Sigmoid colon (tissue), 3 donors: ENCODE measurements around the gene NEURL1.

Source experiments
- CTCF ChIP-seq, 4 experiments: fragments of 450-650 bp in 3 of 4; fragments of 200-600 bp in 1 of 4; IDR thresholded peaks; one replicate each; pipeline ENCODE4 v1.5.1; 2016 to 2019; ENCODE audit warnings: antibody characterized with exemption in 4 of 4, mild to moderate bottlenecking in 3 of 4, moderate library complexity in 2 of 4
- POLR2A ChIP-seq, 2 donors: fragments of 450-650 bp; IDR thresholded peaks; one replicate each; pipeline ENCODE4 v1.6.1; 2016; ENCODE audit warnings: antibody characterized with exemption in 2 of 2, mild to moderate bottlenecking in 2 of 2, moderate library complexity in 2 of 2

DNA sequence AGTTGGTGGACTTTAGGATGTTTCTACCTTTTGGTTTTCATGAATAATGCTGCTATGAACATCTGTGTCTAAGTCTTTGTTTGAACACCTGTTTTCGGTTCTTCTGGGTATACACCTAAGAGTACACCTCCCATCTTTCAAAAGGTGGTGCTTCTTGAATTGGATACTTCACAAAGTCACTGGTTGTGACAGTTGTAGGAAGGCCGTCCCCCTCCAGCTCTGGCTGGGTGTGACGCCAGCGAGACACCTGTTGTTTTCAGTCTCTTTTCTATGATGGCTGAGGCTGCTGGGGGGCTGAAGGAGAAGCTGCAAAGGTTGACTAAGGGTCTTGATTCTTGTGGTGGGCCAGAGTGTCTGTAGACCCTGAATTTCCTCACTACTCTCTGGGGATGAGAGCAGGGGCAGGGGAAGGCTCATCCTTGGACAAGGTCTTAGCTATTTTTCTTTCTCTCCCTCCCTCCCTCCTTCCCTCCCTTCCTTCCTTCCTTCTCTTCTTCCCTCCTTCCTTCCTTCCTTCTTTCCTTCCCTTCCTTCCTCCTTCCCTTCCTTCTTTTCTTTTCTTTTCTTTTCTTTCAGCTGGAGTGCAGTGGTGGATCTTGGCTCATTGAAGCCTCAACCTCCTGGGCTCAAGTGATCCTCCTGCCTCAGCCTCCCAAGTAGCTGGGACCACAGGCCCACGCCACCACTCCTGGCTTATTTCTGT lies 5.6 kb downstream of the NEURL1 start:
- TF ChIP-seq CTCF (IDR thresholded peaks at IDR 0.05) (no peak), POLR2A (IDR thresholded peaks at IDR 0.05) (no peak)
